ENCODE measurements around the gene SNUPN. TPM values are rescaled to one million over a fixed set of nuclear protein-coding genes. Genes with fewer than 3 reads are reported as not detected.
A peak's percentile ranks its signal among the peaks of the same experiment; 100 is the strongest.

The SNUPN gene
- total RNA-seq, 2 experiments from 2014 or later, result 28.2 to 28.5 TPM

DNA sequence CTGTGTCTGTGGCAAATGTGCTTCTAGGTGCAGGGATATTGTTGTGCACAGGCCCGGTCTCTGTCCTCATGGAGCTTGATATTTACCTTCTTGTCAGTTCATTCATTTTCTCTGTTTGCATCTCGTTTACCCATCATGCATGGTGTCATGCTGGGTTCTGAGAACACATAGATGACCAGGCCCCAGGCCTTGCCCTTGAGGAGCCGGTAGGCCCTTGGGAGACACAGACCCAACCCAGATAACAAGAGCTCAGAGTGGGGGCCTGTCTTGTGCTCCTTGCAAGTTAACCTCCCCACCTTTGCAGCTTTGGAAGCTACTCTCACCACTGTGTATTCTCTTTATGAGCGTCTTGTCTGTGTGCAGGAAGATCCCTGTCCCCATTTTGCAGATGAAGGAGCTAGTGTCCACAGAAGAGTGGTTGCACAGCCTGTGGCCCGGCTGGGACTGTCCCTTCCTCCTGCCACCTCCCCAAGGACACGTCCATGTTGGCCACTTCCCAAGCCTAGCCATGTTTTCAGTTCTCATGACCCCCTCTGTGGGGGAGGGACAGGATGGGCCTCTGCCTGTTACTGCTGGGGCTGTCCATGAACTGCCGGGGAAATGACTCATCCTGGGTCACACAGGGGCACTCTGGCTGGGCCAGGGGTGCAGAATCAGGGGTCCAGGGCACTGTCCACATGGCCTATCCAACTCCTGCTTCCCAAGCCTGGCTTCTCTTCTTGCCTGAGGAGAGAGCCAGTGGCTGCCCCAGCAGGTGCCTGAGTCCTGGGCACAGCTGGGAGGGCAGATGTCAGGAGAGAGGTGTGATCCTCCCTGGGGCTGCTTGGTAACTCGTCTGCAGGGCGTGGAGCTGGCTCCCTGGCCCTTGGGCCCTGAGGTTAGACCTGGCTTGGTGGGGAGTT, 25.6 kb upstream of the SNUPN start:
- H3K36me3 Mint-ChIP-seq (ENCODE audit: low read depth), result no peaks in the 10 kb centered on the region
- no peak overlapping the region for H3K4me3 Mint-ChIP-seq
- no peak overlapping the region for H3K27ac Mint-ChIP-seq
- TF ChIP-seq, protein P1, sequence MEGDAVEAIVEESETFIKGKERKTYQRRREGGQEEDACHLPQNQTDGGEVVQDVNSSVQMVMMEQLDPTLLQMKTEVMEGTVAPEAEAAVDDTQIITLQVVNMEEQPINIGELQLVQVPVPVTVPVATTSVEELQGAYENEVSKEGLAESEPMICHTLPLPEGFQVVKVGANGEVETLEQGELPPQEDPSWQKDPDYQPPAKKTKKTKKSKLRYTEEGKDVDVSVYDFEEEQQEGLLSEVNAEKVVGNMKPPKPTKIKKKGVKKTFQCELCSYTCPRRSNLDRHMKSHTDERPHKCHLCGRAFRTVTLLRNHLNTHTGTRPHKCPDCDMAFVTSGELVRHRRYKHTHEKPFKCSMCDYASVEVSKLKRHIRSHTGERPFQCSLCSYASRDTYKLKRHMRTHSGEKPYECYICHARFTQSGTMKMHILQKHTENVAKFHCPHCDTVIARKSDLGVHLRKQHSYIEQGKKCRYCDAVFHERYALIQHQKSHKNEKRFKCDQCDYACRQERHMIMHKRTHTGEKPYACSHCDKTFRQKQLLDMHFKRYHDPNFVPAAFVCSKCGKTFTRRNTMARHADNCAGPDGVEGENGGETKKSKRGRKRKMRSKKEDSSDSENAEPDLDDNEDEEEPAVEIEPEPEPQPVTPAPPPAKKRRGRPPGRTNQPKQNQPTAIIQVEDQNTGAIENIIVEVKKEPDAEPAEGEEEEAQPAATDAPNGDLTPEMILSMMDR (IDR thresholded peaks at IDR 0.05), result no peak
- ChIA-PET POLR2A (interaction anchor here (1.2 to 1.5 kb wide), 2 partner anchors 11 to 25 kb away, joined by 6 to 8 read pairs; partner anchors contain the start of genes IMP3 and SNUPN), CTCF (interaction anchor here (0.9 to 1.0 kb wide), 2 partner anchors 11 to 29 kb away, joined by 3 read pairs; partner anchors contain the start of gene IMP3)
- H3K27me3 Mint-ChIP-seq, result no peaks in the 10 kb centered on the region
- ATAC-seq (peak; percentile 16), DNase-seq (no peak)
- peaks cover 20% of the 10 kb centered on the region for H3K4me1 Mint-ChIP-seq (ENCODE audit: low read depth)
- intact Hi-C loops (cut with micrococcal nuclease), result no loop called here
- no peaks in the 10 kb centered on the region for H3K9me3 Mint-ChIP-seq

DNA sequence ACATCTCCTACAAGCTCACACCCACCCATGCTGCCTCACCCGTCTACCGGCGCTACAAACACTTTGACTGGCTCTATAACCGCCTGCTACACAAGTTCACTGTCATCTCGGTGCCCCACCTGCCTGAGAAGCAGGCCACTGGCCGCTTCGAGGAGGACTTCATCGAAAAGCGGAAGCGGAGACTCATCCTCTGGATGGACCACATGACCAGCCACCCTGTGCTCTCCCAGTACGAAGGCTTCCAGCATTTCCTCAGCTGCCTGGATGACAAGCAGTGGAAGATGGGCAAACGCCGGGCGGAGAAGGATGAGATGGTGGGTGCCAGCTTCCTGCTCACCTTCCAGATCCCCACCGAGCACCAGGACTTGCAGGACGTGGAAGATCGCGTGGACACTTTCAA, 24.3 kb upstream of the SNUPN start:
- Mint-ChIP-seq H3K27ac (no peak overlapping the region), H3K27me3 (no peaks in the 10 kb centered on the region), H3K36me3 (ENCODE audit: low read depth) (no peaks in the 10 kb centered on the region), H3K4me1 (ENCODE audit: low read depth) (peaks cover 20% of the 10 kb centered on the region), H3K4me3 (no peak overlapping the region), H3K9me3 (no peaks in the 10 kb centered on the region)
- TF ChIP-seq, protein P1 (IDR thresholded peaks at IDR 0.05), result no peak
- ATAC-seq, result no peak
- POLR2A ChIA-PET, result interaction anchor here (1.5 kb wide), 1 partner anchor 9 kb away, joined by 8 read pairs; the partner anchor contains the start of gene IMP3
- CTCF ChIA-PET, result no interaction called here
- no peak for DNase-seq
- intact Hi-C loops (cut with micrococcal nuclease), result loop anchor here (10.0 kb wide), 1 partner anchor 285 kb away; the partner anchor contains the start of gene MAN2C1

- no peak for DNase-seq
- TF ChIP-seq, protein P1 (IDR thresholded peaks at IDR 0.05), result no peak
- no peak for ATAC-seq
- Mint-ChIP-seq H3K4me1 (ENCODE audit: low read depth) (peaks cover 20% of the 10 kb centered on the region), H3K36me3 (ENCODE audit: low read depth) (no peaks in the 10 kb centered on the region), H3K27ac (no peak overlapping the region), H3K4me3 (peak overlapping the region; percentile 79), H3K9me3 (no peaks in the 10 kb centered on the region), H3K27me3 (no peaks in the 10 kb centered on the region)
- POLR2A ChIA-PET, result no interaction called here
- intact Hi-C loops (cut with micrococcal nuclease), result loop anchor here (10.0 kb wide), 1 partner anchor 284 kb away; the partner anchor contains the start of gene MAN2C1
- CTCF ChIA-PET, result no interaction called here
Measured at GRCh38 chr15:75649045-75649761, 23.7 kb upstream of the SNUPN start.

GRCh38 chr15:75648156-75649000, 22.9 kb upstream of the SNUPN start:
- CTCF ChIA-PET, result interaction anchor here (0.8 to 2.5 kb wide), 11 partner anchors 11 to 280 kb away, joined by 3 to 12 read pairs (median 5); partner anchors contain the start of genes MAN2C1, PTPN9 and SNUPN
- Mint-ChIP-seq H3K27ac (peak overlapping the region; percentile 60), H3K4me1 (ENCODE audit: low read depth) (peaks cover 20% of the 10 kb centered on the region), H3K9me3 (no peaks in the 10 kb centered on the region), H3K27me3 (no peaks in the 10 kb centered on the region), H3K4me3 (peak overlapping the region; percentile 79), H3K36me3 (ENCODE audit: low read depth) (no peaks in the 10 kb centered on the region)
- ATAC-seq, result peak; percentile 25
- TF ChIP-seq, protein P1 (IDR thresholded peaks at IDR 0.05), result no peak
- POLR2A ChIA-PET, result interaction anchor here (1.1 to 1.8 kb wide), 3 partner anchors 23 to 140 kb away, joined by 4 to 10 read pairs (median 5); partner anchors contain the start of genes PTPN9 and SNUPN
- DNase-seq, result peak; percentile 29
- intact Hi-C loops (cut with micrococcal nuclease), result loop anchor here (10.0 kb wide), 1 partner anchor 284 kb away; the partner anchor contains the start of gene MAN2C1

Data from activated CD8-positive, alpha-beta T cell treated with anti-CD3 and anti-CD28 coated beads for 36 hours (primary cell).